NCI-H128 (cell line): ENCODE results near the gene OPCML.

Experiments used
- DNase-seq: peaks from one replicate; lab custom pipeline; 2025; ENCODE audit not compliant: unreplicated experiment; lab: John Stamatoyannopoulos, UW

Gene OPCML

GRCh38 chr11:133541021-133541719 lies 8.9 kb upstream of the OPCML start:
- no peak for DNase-seq

GRCh38 chr11:133536198-133536597 lies 3.9 kb upstream of the OPCML start:
- no peak for DNase-seq

GRCh38 chr11:133533205-133533604 lies 904 bp upstream of the OPCML start:
- DNase-seq: no peak

DNA sequence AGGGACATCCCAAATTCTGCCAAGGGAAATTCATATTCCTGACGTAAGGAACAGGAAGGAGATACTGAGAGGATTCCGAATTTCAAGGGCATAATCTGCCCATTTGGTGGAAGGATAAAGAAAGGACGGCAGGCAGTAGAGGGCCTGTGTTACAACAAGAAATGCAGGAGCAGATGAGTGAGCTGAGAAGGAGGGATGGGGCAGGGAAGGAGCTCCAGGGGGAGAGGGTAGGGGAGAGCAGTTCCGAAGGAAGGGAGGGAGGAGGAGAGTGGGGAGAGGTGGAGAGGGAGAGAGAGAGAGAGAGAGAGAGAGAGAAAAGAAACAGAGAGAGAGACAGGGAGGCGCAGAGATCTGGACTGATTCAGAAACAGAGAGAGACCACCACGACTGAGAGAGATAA lies 843 bp downstream of the OPCML start:
- no peak for DNase-seq

DNA sequence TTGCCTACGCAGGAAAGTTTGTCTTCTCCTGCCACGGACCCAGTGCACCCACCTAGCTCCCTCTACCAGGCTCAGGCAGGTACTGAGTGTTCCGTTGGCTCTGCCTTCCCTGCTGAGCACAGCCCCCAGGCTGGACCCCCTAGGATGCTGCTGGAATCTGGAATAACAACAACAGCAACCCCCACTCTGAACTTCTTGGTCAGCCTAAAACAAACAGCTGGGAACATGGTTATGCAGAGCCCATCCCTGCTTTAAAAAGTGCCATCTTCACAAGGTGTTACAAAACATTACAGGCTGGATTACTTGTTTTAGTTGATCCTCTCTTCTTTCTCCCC lies 1.8 kb downstream of the OPCML start:
- no peak for DNase-seq

DNA sequence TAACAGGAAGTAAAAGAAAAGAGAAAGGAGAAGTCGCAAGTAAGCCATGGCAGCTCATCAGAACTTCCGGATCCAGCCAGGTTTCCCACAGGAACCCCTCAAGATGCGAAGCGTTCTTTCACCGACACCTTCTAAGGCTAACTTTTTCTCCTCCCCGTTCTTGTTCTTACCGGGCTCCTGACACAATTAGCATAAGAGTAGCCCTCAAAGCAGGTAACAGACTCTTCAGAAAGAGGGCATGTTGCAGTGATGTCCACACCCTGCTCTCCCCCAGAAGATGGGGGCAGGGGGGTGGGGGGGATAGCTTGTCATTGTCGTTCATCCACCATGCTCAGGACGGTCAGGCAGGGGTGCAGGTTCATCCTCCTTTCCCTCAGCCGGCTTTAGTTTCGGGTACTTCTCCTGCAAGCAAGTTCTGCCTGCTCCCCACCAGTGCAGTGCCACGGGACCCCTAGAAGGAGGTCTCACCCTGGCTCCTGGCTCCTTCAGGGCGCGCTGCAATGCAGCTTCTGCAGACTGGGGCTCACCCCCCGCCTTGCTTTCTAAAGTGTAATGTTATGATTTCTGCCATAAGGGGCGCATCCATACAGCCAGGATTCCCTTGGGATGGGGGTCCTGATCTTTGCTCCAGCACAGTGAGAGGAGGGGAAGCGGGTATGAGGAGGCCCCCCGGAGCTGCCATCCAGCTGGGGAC lies 2.3 kb downstream of the OPCML start:
- no peak for DNase-seq

DNA sequence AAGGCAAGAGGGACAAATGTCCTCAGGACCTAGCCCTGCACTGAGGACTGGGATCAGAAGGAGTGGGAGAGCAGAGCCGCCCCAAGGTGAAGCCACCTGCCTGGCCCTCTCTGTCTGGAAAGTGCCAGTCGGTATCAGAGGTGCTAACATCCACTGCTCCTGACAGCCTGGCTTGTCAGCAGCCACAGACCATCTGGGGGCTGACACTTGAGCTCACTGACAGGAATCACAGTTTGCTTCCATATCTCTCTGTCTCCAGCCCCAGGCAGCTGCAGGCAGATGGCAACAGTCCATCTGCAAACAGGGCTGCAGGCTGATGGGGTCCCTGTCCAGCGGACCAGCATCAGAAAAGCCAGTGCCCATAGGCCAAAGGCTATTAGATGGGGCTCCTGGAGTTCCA lies 5.5 kb downstream of the OPCML start:
- DNase-seq: no peak

DNA sequence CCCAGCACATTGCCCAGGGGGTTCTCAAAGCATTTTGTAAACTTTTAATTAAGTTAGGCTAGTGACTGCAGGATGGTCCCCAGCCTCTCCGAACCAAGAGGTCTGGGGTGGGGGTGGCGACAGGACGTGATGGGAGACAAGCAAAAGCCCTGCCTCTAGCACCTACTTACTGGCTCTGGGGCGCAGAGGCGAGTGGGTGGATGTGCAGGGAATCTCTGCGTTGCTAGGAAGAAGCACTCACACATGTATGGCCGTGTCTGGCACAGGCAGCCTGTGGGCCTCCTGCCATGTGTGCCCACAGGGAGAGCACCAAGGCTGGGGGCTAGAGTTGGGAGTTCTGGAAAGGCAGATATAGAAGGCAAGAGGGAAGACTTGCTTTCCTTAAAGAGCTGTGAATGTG lies 6.3 kb downstream of the OPCML start:
- DNase-seq: no peak

- DNase-seq: no peak
These were observed 7.8 kb downstream of the OPCML start for GRCh38 chr11:133524488-133524887.

DNA sequence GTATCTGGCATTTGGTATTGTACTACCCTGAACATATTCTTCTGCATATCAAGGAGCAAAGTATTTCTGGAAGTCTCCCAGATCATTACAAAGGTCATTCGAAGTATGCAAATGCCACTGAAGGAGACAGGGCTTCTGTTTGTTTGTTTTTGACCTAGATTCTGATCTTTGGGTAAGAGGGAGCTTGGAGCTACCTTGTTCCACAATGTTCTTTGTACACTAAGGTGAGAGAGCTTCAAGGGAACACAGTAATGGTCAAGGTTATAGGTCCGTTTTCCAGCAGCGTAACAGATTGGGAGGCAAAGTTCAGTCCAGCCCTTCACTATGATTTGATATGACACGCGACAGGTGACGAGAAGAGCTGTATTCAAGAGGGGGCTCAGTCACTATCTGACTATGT lies 10.0 kb downstream of the OPCML start:
- no peak for DNase-seq

GRCh38 chr11:133521502-133521901 lies 10.8 kb downstream of the OPCML start:
- no peak for DNase-seq

- DNase-seq: no peak
These were observed 11.6 kb downstream of the OPCML start for GRCh38 chr11:133520707-133521106.

DNA sequence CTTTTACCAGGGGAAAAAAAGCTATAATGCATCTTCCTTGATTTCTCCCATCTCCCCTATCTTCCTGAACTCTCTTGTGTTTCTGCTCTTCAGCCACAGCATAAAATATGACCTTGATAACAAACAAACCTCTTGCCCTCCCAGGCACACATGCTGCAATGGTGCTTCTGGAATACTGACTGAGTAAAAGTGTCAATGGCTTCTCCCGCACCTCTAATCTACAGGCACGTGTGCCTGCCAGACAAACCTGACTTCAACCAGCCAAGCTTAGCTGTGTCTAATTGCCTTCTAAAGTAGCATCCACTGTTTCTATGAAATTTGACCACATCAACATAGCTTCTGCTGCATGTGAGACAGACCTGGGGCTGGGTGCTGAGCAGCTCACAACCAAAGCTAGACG lies 12.7 kb downstream of the OPCML start:
- DNase-seq: no peak

GRCh38 chr11:133518702-133519264 lies 13.5 kb downstream of the OPCML start:
- DNase-seq: no peak

DNA sequence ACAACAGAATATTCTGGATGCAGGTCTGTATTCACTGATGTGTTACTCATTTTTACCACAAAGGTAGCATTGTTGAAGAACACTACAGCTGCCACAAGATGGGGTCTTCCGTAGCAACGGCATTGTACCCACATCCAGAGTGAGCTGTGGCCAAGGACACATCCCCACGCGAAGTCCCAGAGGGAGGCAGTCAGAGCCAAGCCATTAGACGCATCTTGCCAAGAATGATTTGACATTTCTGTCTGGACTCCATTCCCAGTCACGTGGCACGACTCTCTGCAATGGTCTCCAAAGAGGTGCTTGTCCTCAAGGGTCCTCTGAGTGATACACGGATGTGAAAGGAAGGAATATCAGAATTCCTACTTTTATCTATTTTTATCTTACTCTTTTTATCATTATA lies 15.5 kb downstream of the OPCML start:
- no peak for DNase-seq

DNA sequence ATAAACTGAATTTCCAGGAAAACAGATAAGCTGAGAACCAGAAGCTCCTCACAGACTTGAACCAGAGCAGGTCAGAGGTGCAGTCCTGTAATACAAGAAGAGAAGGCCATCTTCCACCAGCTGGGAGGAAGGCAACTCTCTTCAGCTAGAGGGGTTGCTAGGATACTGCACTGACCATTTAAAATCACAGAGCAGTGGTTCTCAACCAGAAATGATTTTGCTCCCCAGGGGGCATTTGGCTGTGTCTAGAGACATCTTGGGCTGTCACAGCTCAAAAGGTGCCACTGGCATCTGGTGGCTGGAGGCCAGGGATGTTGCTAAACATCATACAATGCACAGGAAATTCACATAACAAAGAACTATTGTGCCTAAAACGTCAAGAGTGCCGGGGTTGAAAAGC lies 17.2 kb downstream of the OPCML start:
- no peak for DNase-seq

DNA sequence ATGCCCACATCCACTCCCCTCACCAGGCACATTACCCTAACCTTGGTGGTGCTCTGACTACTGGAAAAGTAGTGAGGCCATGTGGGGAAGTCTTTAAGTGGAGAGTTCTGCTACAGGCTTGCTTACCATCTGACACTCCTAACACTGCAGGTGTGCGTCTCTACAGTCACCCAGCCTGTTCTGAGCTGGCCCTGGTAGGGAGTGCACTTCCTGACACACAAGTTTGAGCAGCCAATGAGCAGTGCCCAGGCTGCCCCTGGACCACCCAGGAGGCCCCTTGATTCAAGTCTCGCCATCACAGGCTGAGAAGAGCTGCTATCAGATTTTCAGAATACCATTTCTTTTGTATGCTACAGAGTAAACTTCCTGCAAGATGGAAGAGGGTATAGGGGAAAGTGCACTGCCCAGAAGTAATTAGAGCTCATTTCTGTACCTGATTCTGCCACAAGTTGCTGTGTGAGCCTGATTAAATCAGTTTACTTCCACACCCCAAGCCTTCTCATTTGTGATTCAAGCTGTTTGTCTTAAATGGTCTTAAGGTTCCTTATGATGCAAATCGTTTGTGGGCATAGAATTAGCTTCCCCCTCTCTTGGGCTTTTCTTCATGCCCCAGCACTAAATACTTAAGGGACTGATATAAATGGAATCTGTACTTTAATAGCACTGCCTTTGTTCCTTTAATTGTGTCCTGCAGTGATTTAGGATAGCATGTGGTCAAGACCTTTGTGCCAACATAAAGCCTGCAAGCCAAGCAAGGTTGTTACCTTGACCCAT lies 22.2 kb downstream of the OPCML start:
- no peak for DNase-seq

- DNase-seq: no peak
These were observed 23.8 kb downstream of the OPCML start for GRCh38 chr11:133508468-133508867.

GRCh38 chr11:133507185-133507584 lies 25.1 kb downstream of the OPCML start:
- no peak for DNase-seq

DNA sequence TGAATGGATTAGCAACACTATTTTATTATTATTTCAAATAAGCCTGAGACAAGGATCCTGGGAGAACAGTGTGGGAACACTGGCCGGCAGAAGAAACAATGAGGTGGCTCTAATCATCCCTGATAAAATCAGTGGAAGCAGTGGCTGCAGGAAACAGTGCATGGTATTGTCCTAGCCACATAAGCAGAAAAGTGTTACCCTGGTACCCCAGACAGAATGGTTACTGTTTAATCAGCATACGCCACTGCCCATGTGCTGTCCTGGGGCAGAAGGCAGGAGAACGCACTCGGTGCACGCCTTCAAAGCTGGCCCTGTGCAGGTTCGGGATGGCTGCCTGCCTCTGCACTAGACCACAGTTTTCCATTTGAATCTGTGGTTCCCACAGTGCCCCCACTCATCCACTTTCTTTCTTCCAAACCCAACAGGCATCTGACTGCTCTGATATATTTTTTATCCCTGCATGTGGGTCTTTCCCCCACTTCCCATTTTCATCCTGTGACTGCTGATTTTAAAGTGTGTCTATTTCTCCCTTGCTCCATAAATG lies 25.7 kb downstream of the OPCML start:
- DNase-seq: no peak

DNA sequence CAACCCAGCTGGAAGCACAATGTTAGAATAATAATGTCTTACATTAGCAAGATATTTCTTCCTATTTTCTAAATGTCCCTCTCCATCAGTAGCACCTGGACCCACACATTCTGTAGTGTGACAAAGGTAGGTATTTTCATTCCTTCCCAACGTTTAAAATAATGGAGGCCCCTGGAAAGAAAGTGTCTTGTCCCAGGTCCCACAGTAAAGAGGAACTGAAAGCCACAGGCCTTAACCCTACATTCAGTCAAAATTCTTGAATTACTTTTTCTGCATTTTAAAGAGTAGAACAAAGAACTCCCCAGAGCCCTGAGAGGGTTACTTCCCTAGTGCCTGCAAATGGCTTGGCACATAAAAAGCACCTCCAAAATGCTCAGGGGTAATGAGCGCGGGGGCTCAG lies 26.3 kb downstream of the OPCML start:
- DNase-seq: no peak

- DNase-seq: no peak
These were observed 27.4 kb downstream of the OPCML start for GRCh38 chr11:133504906-133505305.
